Measurements from ENCODE around the gene DDX23. TPM values are rescaled to one million over a fixed set of nuclear protein-coding genes. Genes with fewer than 3 reads are reported as not detected.

Gene DDX23
- polyA plus RNA-seq, 1 of the 3 experiments (the other 2 are of a cell fraction) = 50.4 TPM

- WGBS (ENCODE audit: low lambda C conversion rate) = 85% methylated on average over 5 of the region's 5 CpGs
- no peak overlapping the region for H3K4me3 ChIP-seq (ENCODE audit: low read depth in 2 of 2, low read length in 1 of 2)
Measured at GRCh38 chr12:48811437-48812090, 40.4 kb downstream of the DDX23 start.

More at GRCh38 chr12:48811437-48812090, 40.4 kb downstream of the DDX23 start:
- Histone ChIP-seq H3K27me3 (ENCODE audit: insufficient read depth) (no peaks in the 10 kb centered on the region), H3K4me2 (peak overlapping the region; percentile 29; the same call in 1 of the 2 replicates), H3F3A (replicated peaks; ENCODE audit: insufficient read depth) (peaks cover 6% of the 10 kb centered on the region), H3K9ac (no peak overlapping the region), H4K20me1 (ENCODE audit: insufficient read depth) (no peaks in the 10 kb centered on the region), H3K27ac (ENCODE audit: low read depth in 2 of 2, low read length in 1 of 2) (no peak overlapping the region), H3K36me3 (replicated peaks in 1 of 2; ENCODE audit: control insufficient read depth in 1 of 2, insufficient read depth in 2 of 2, low read length in 1 of 2) (no peaks in the 10 kb centered on the region), H3K9me3 (no peaks in the 10 kb centered on the region), H3K4me1 (ENCODE audit: control insufficient read depth in 1 of 2, insufficient read depth in 2 of 2, low read depth in 1 of 2, low read length in 1 of 2) (peaks cover 13 to 18% of the 10 kb centered on the region in 2 experiments; a peak in 3 of 4 replicates), H3K79me2 (ENCODE audit: insufficient read depth) (peaks cover 9% of the 10 kb centered on the region), H2AFZ (ENCODE audit: low read depth) (no peak overlapping the region), H3K9me2 (no peaks in the 10 kb centered on the region)
- ChIA-PET CTCF (interaction anchor here (0.8 to 6.9 kb wide), 7 partner anchors 13 to 58 kb away, joined by 3 to 118 read pairs (median 3); partner anchors contain the start of gene ADCY6), POLR2A (no interaction called here)
- DNase-seq = no peak
- TF ChIP-seq REST (IDR thresholded peaks at IDR 0.05; ENCODE audit: low read depth, low read length) (no peak), MAX (IDR thresholded peaks at IDR 0.05; ENCODE audit: low read depth) (no peak), FOSL2 (IDR thresholded peaks at IDR 0.05; ENCODE audit: borderline replicate concordance, low read depth) (no peak), NFIC (IDR thresholded peaks at IDR 0.05; ENCODE audit: borderline replicate concordance) (no peak), TCF12 (IDR thresholded peaks at IDR 0.05) (no peak), CTCF (IDR thresholded peaks at IDR 0.05) (no peak), USF2 (IDR thresholded peaks at IDR 0.05; ENCODE audit: borderline replicate concordance, low read depth, low read length) (no peak), TEAD4 (IDR thresholded peaks at IDR 0.05; ENCODE audit: borderline replicate concordance, insufficient read depth) (no peak), USF1 (IDR thresholded peaks at IDR 0.05; ENCODE audit: borderline replicate concordance, low read depth) (no peak), TAF1 (IDR thresholded peaks at IDR 0.05; ENCODE audit: borderline replicate concordance, low read depth, low read length) (no peak), NRF1 (IDR thresholded peaks at IDR 0.05; ENCODE audit: low read depth, low read length) (no peak), GATA2 (CRISPR knock-in tag; IDR thresholded peaks at IDR 0.05) (no peak), EP300 (IDR thresholded peaks at IDR 0.05; ENCODE audit: borderline replicate concordance in 1 of 2, low read depth in 1 of 2, low read length in 1 of 2) (no peak), MXI1 (IDR thresholded peaks at IDR 0.05; ENCODE audit: low read depth, low read length) (no peak), RXRA (IDR thresholded peaks at IDR 0.05; ENCODE audit: borderline replicate concordance, low read depth) (no peak), FOXM1 (IDR thresholded peaks at IDR 0.05; ENCODE audit: low read depth) (no peak)

All from SK-N-SH (cell line).